ENCODE measurements around the gene EBF4. TPM values are rescaled to one million over a fixed set of nuclear protein-coding genes. Genes with fewer than 3 reads are reported as not detected.

Gene EBF4
- total and polyA plus RNA-seq, 2 of the 8 experiments (the other 6 are each of a cell fraction or from before 2014, with no cell fraction given) = 1.2 to 2.9 TPM

- 0 out of 2 replicates have a peak overlapping the region, but pooled peaks have one; percentile 26 for H3K27ac ChIP-seq (ENCODE audit: low read depth, low read length)
- H4K20me1 ChIP-seq (replicated peaks in 1 of 2; ENCODE audit: control insufficient read depth in 1 of 2, insufficient read depth in 2 of 2, low read length in 2 of 2) = peaks cover 40 to 47% of the 10 kb centered on the region in 2 experiments
- no peak for FAIRE-seq
- TF ChIP-seq RNF2 (IDR thresholded peaks at IDR 0.05; ENCODE audit: borderline replicate concordance, low read depth, low read length, missing control alignments, poor library complexity, severe bottlenecking) (no peak), BCL11A (IDR thresholded peaks at IDR 0.05; ENCODE audit: low read depth in 2 of 2, low read length in 2 of 2) (no peak), KDM1A (IDR thresholded peaks at IDR 0.05; ENCODE audit: borderline replicate concordance, low read length) (no peak), CTCF (IDR thresholded peaks at IDR 0.05; ENCODE audit: control extremely low read depth in 1 of 3, insufficient read depth in 1 of 3, low read depth in 1 of 3, low read length in 3 of 3) (no peak), TEAD4 (IDR thresholded peaks at IDR 0.05; ENCODE audit: low read depth, low read length) (no peak), NRF1 (IDR thresholded peaks at IDR 0.05; ENCODE audit: low read depth, low read length) (no peak), EGR1 (IDR thresholded peaks at IDR 0.05; ENCODE audit: borderline replicate concordance, low read depth, low read length) (no peak), SIN3A (conservative IDR thresholded peaks at IDR 0.05 in 1 of 2, IDR thresholded peaks at IDR 0.05 in 1 of 2; ENCODE audit: low read depth in 1 of 2, low read length in 2 of 2) (no peak)
These were observed 38.2 kb upstream of the EBF4 start for GRCh38 chr20:2654384-2654822.

More at GRCh38 chr20:2654384-2654822, 38.2 kb upstream of the EBF4 start:
- Histone ChIP-seq H2BK15ac (ENCODE audit: low read length) (no peak overlapping the region), H3K9ac (replicated peaks in 1 of 4; ENCODE audit: extremely low read depth in 1 of 4, low read depth in 3 of 4, low read length in 3 of 4) (peak overlapping the region in 3 of 4 experiments; percentile 19 to 82 (median 48); a peak in 3 of 7 replicates), H3K79me1 (ENCODE audit: low read depth, low read length) (peaks cover 9% of the 10 kb centered on the region), H3K4me3 (ENCODE audit: extremely low read depth in 1 of 4, insufficient read depth in 2 of 4, low read depth in 3 of 4, low read length in 4 of 4) (peak overlapping the region; percentile 94 to 100 (median 98); a peak in 7 of 8 replicates), H3K36me3 (ENCODE audit: control insufficient read depth in 2 of 4, insufficient read depth in 4 of 4, low read length in 3 of 4) (peaks cover 39 to 63% (median 54%) of the 10 kb centered on the region in 4 experiments), H3K4me2 (ENCODE audit: insufficient read depth in 1 of 2, low read depth in 2 of 2, low read length in 2 of 2) (peak overlapping the region; percentile 84 to 91), H3K27me3 (replicated peaks in 1 of 4; ENCODE audit: control insufficient read depth in 3 of 4, extremely low read depth in 1 of 4, insufficient read depth in 3 of 4, low read length in 3 of 4) (no peaks in the 10 kb centered on the region), H2BK20ac (ENCODE audit: low read length) (no peak overlapping the region), H4K91ac (replicated peaks; ENCODE audit: insufficient read length, low read length) (no peak overlapping the region), H2BK5ac (ENCODE audit: low read depth, low read length) (0 out of 2 replicates have a peak overlapping the region, but pooled peaks have one; percentile 8), H3K4me1 (replicated peaks in 1 of 4; ENCODE audit: control insufficient read depth in 3 of 4, insufficient read depth in 4 of 4, low read length in 3 of 4) (peaks cover 0 to 5% (median 3%) of the 10 kb centered on the region in 4 experiments; a peak in 5 of 7 replicates), H3K79me2 (ENCODE audit: control insufficient read depth in 1 of 2, insufficient read depth in 2 of 2, low read length in 2 of 2) (peaks cover 21 to 41% of the 10 kb centered on the region in 2 experiments), H3K18ac (ENCODE audit: extremely low read depth, low read length) (no peak overlapping the region), H2BK120ac (replicated peaks; ENCODE audit: low read depth, low read length) (no peak overlapping the region), H4K5ac (ENCODE audit: insufficient read length, low read depth, low read length) (no peak overlapping the region), H3K56ac (replicated peaks; ENCODE audit: insufficient read length, low read depth, low read length) (no peak overlapping the region), H2AFZ (ENCODE audit: low read length) (no peak overlapping the region), H3K23ac (ENCODE audit: insufficient read length) (no peak overlapping the region), H4K8ac (ENCODE audit: extremely low read depth, insufficient read depth, low read length) (no peak overlapping the region; the same call in 1 of the 2 replicates), H3K23me2 (ENCODE audit: low read depth, low read length) (peaks cover 10% of the 10 kb centered on the region), H3K9me3 (ENCODE audit: insufficient read depth in 2 of 2, low read depth in 1 of 2, low read length in 1 of 2) (no peaks in the 10 kb centered on the region), H3K14ac (ENCODE audit: insufficient read length) (no peak overlapping the region), H3K4ac (replicated peaks; ENCODE audit: insufficient read length, low read depth, low read length) (no peak overlapping the region), H2BK12ac (ENCODE audit: low read depth, low read length) (no peak overlapping the region), H2AK5ac (ENCODE audit: low read depth, low read length) (no peak overlapping the region)
- no peak for DNase-seq (ENCODE audit: low read depth in 1 of 2, low spot score in 2 of 2)
- POLR2A ChIA-PET (ENCODE audit: partially characterized antibody) = interaction anchor here (0.8 to 28.5 kb wide), 10 partner anchors 6 to 187 kb away, joined by 3 to 463 read pairs (median 6); partner anchors contain the start of genes IDH3B, NOP56, PCED1A and SNRPB
- WGBS, 2 experiments (ENCODE audit: extremely low coverage in 1 of 2, insufficient coverage in 1 of 2, insufficient read length in 1 of 2, insufficient replicate concordance in 2 of 2, low coverage in 1 of 2, low lambda C conversion rate in 2 of 2, missing lambda C conversion rate in 1 of 2) = 90% methylated on average over 9 of the region's 9 CpGs; no CpG with 5 or more reads in 1 of the 2 experiments
- CTCF ChIA-PET (ENCODE audit: partially characterized antibody) = interaction anchor here (1.4 to 1.5 kb wide), 2 partner anchors 9 to 134 kb away, joined by 5 read pairs; partner anchors contain the start of gene IDH3B

All from H1 (cell line).